Measurements from ENCODE around the gene PSMA3.

The PSMA3 gene

GRCh38 chr14:58272588-58273372, 28.1 kb downstream of the PSMA3 start:
- peak; percentile 48 to 50 for DNase-seq

- DNase-seq = peak in 1 of 2 experiments; percentile 17
These were observed 30.2 kb downstream of the PSMA3 start for GRCh38 chr14:58274881-58275280.

GRCh38 chr14:58275527-58276190, 31.0 kb downstream of the PSMA3 start:
- no peak for DNase-seq

GRCh38 chr14:58276208-58276607, 31.6 kb downstream of the PSMA3 start:
- no peak for DNase-seq

GRCh38 chr14:58278177-58278576, 33.5 kb downstream of the PSMA3 start:
- no peak for DNase-seq

- DNase-seq = peak; percentile 56 to 70
These were observed 36.5 kb downstream of the PSMA3 start for GRCh38 chr14:58280954-58281787.

- no peak for DNase-seq
These were observed 37.3 kb downstream of the PSMA3 start for GRCh38 chr14:58281969-58282368.

- no peak for DNase-seq
These were observed 38.4 kb downstream of the PSMA3 start for GRCh38 chr14:58282925-58283593.

- no peak for DNase-seq
These were observed 39.1 kb downstream of the PSMA3 start for GRCh38 chr14:58283730-58284129.

GRCh38 chr14:58285132-58285531, 40.5 kb downstream of the PSMA3 start:
- DNase-seq = no peak

GRCh38 chr14:58287607-58288042, 43.0 kb downstream of the PSMA3 start:
- DNase-seq = no peak

- DNase-seq = no peak
These were observed 43.6 kb downstream of the PSMA3 start for GRCh38 chr14:58288106-58288792.

- no peak for DNase-seq
These were observed 47.0 kb downstream of the PSMA3 start for GRCh38 chr14:58291646-58292045.

- no peak for DNase-seq
These were observed 47.5 kb downstream of the PSMA3 start for GRCh38 chr14:58292187-58292586.

- no peak for DNase-seq
These were observed 49.6 kb downstream of the PSMA3 start for GRCh38 chr14:58294201-58294600.

GRCh38 chr14:58296726-58297125, 52.1 kb downstream of the PSMA3 start:
- peak in 1 of 2 experiments; percentile 11 for DNase-seq

- DNase-seq = peak in 1 of 2 experiments; percentile 63
These were observed 52.7 kb downstream of the PSMA3 start for GRCh38 chr14:58297412-58297761.

GRCh38 chr14:58297762-58298476, 53.3 kb downstream of the PSMA3 start:
- DNase-seq = peak; percentile 100

GRCh38 chr14:58298477-58299400, 54.1 kb downstream of the PSMA3 start, which contains the start of gene ARID4A:
ARID4A (plus strand) TSS chr14:58298555; CDS start chr14:58299855, 1,300 bp downstream.
- DNase-seq = peak in 1 of 2 experiments; percentile 14
